A549 (cell line): Measurements from ENCODE around the gene RHBDL1. TPM values are rescaled to one million over a fixed set of nuclear protein-coding genes. Genes with fewer than 3 reads are reported as not detected.

Experiments used
- ATAC-seq, 2 experiments: fragments of 200-7000 bp in 1 of 2; fragments of >200 bp in 1 of 2; cut with Nextera tagmentation in 1 of 2; cut with Tn5 transposase in 1 of 2; 3 replicates each; pipeline versions ENCODE4 v1.8.0 to v1.9.1; 2018 to 2020; ENCODE audit warnings: mild to moderate bottlenecking in 1 of 2, moderate library complexity in 1 of 2
- CTCF ChIA-PET: fragments of 300-600 bp; sonication (Branson Sonifier 250); formaldehyde crosslinking; extraction: SDS; loops from one replicate; lab custom pipeline; 2021; ENCODE audit warnings: antibody characterized with exemption, inconsistent platforms; lab: Yijun Ruan, JAX
- POLR2A ChIA-PET: fragments of 350-600 bp; formaldehyde crosslinking; extraction: SDS; loops from one replicate; lab custom pipeline; 2021; ENCODE audit warnings: antibody characterized with exemption, inconsistent platforms; lab: Yijun Ruan, JAX
- DNase-seq, 2 experiments: peaks; one replicate each; pipeline versions ENCODE4 v3.0.0 to v3.0.0-alpha.2; 2011 to 2016; ENCODE audit warnings: low read depth in 1 of 2, low spot score in 1 of 2
- FAIRE-seq: peaks from 2 replicates; lab custom pipeline; 2011; peaks lifted over from hg19 to GRCh38; lab: Jason Lieb, UNC
- H3K27ac ChIP-seq, 2 experiments: fragments of >200 bp; sonication (Bioruptor Twin); formaldehyde crosslinking; 3 replicates each; pipeline ENCODE4 v1.5.1; 2016 to 2017
- H3K4me1 ChIP-seq: fragments of >200 bp; sonication (Bioruptor Twin); formaldehyde crosslinking; 3 replicates; pipeline ENCODE4 v1.6.1; 2016
- H3K4me2 ChIP-seq: fragments of >200 bp; sonication (Bioruptor Twin); formaldehyde crosslinking; 3 replicates; pipeline ENCODE4 v1.6.1; 2016
- H3K4me3 ChIP-seq: fragments of >200 bp; sonication (Bioruptor Twin); formaldehyde crosslinking; 3 replicates; pipeline ENCODE4 v1.5.1; 2016
- H3K9me3 ChIP-seq: fragments of >200 bp; sonication (Bioruptor Twin); formaldehyde crosslinking; 3 replicates; pipeline ENCODE4 v1.6.1; 2016
- ATOH8 ChIP-seq: fragments of 250-450 bp; sonication (Bioruptor Pico); IDR thresholded peaks from 2 replicates; pipeline ENCODE4 v1.5.0; 2020; ENCODE audit warnings: low read depth, mild to moderate bottlenecking, moderate library complexity
- CBX8 ChIP-seq: fragments of 200-600 bp; sonication (generic); IDR thresholded peaks from 2 replicates; pipeline ENCODE4 v1.6.1; 2016
- CEBPB ChIP-seq, 2 experiments: fragments of >200 bp in 1 of 2; sonication (Bioruptor Twin) in 1 of 2; formaldehyde crosslinking in 1 of 2; IDR thresholded peaks; 2 replicates each; pipeline ENCODE4 v1.6.1; 2012 to 2016
- CHD2 ChIP-seq: fragments of 150-350 bp; IDR thresholded peaks from 2 replicates; pipeline ENCODE4 v1.6.1; 2014; ENCODE audit warnings: low read length; ENCODE audit not compliant: partially characterized antibody
- CTCF ChIP-seq: fragments of >200 bp; sonication (Bioruptor Twin); formaldehyde crosslinking; IDR thresholded peaks from 3 replicates; pipeline ENCODE4 v1.5.1; 2016
- FOSB ChIP-seq: fragments of 250-450 bp; sonication (Bioruptor Pico); IDR thresholded peaks from 2 replicates; pipeline ENCODE4 v1.5.0; 2020; ENCODE audit warnings: mild to moderate bottlenecking, moderate library complexity
- FOXS1 ChIP-seq: fragments of 250-450 bp; sonication (Bioruptor Pico); IDR thresholded peaks from 2 replicates; pipeline ENCODE4 v1.5.0; 2020; ENCODE audit warnings: mild to moderate bottlenecking, moderate library complexity
- HMGXB4 ChIP-seq: fragments of 250-450 bp; sonication (Bioruptor Pico); IDR thresholded peaks from 2 replicates; pipeline ENCODE4 v1.5.0; 2021; ENCODE audit warnings: mild to moderate bottlenecking, moderate library complexity, borderline replicate concordance
- HOXB13 ChIP-seq: fragments of 250-450 bp; sonication (Bioruptor Pico); IDR thresholded peaks from 2 replicates; pipeline ENCODE4 v1.5.0; 2020; ENCODE audit warnings: low read depth, mild to moderate bottlenecking, moderate library complexity
- MAFK ChIP-seq: fragments of 450-650 bp; IDR thresholded peaks from 2 replicates; pipeline ENCODE4 v1.6.1; 2014; ENCODE audit not compliant: partially characterized antibody
- NFE2L2 ChIP-seq: fragments of 150-350 bp; conservative IDR thresholded peaks from 2 replicates; pipeline ENCODE4 v1.6.1; 2014; ENCODE audit warnings: low read length
- NPAS2 ChIP-seq: fragments of 250-450 bp; sonication (Bioruptor Pico); IDR thresholded peaks from 2 replicates; pipeline ENCODE4 v1.8.0; 2022; ENCODE audit warnings: mild to moderate bottlenecking, moderate library complexity, borderline replicate concordance
- NR3C1 ChIP-seq: fragments of >200 bp; sonication (Bioruptor Twin); formaldehyde crosslinking; IDR thresholded peaks from 3 replicates; pipeline ENCODE4 v1.6.1; 2017
- PHF8 ChIP-seq: fragments of 200-600 bp; sonication (generic); IDR thresholded peaks from 2 replicates; pipeline ENCODE4 v1.6.1; 2016; ENCODE audit warnings: low read depth, mild to moderate bottlenecking, antibody characterized with exemption, moderate library complexity, borderline replicate concordance
- POLR2A ChIP-seq: IDR thresholded peaks from 2 replicates; pipeline ENCODE4 v1.6.1; 2012; ENCODE audit warnings: mild to moderate bottlenecking, low read length
- RCOR1 ChIP-seq: fragments of 150-350 bp; IDR thresholded peaks from 2 replicates; pipeline ENCODE4 v1.6.1; 2014; ENCODE audit warnings: antibody characterized with exemption, low read length, low read depth
- REST ChIP-seq: fragments of 200-600 bp; sonication (generic); IDR thresholded peaks from 2 replicates; pipeline ENCODE4 v1.6.1; 2016; ENCODE audit warnings: antibody characterized with exemption, mild to moderate bottlenecking, moderate library complexity
- RFX5 ChIP-seq: fragments of 450-650 bp; IDR thresholded peaks from 2 replicates; pipeline ENCODE4 v1.7.1; 2014; ENCODE audit warnings: antibody characterized with exemption, mild to moderate bottlenecking, moderate library complexity
- SMC3 ChIP-seq: fragments of >200 bp; sonication (Bioruptor Twin); formaldehyde crosslinking; IDR thresholded peaks from 3 replicates; pipeline ENCODE4 v1.6.1; 2018; ENCODE audit warnings: inconsistent platforms
- ZFP36 ChIP-seq: fragments of 450-650 bp; IDR thresholded peaks from 2 replicates; pipeline ENCODE4 v1.6.1; 2014; ENCODE audit warnings: borderline replicate concordance; ENCODE audit not compliant: partially characterized antibody
- ZNF302 ChIP-seq: fragments of 250-450 bp; sonication (Bioruptor Pico); IDR thresholded peaks from 2 replicates; pipeline ENCODE4 v1.9.0; 2021; ENCODE audit warnings: inconsistent platforms, mild to moderate bottlenecking, moderate library complexity
- WGBS: methylation state at CpG from one replicate; pipeline ENCODE4 v1.1.6; 2017; ENCODE audit errors: missing lambda C conversion rate; 5-methylcytosine and 5-hydroxymethylcytosine counted together
- polyA plus RNA-seq, 4 experiments: library from polyadenylated mRNA; depleted of rRNA in 3 of 4; stranded (reverse); fragments of >200 nt; fragmentation: RNase III in 1 of 4; extraction: RNeasy Plus Mini Kit Qiagen cat#74134 plus additional on column Dnase treatment in 1 of 4; gene quantifications; 2 replicates in 3 of 4; 3 replicates in 1 of 4; pipeline ENCODE4 v1.2.3, GENCODE V29; 2011 to 2017

Gene RHBDL1
- polyA plus RNA-seq, 2 of the 4 experiments (the other 2 are of a cell fraction): 0.56 to 1.4 TPM

- no peak for ATAC-seq
- peak overlapping the region; percentile 63 to 84; a peak in 5 of 6 replicates for H3K27ac ChIP-seq
- POLR2A ChIA-PET: interaction anchor here (1.2 to 1.3 kb wide), 2 partner anchors 16 to 27 kb away, joined by 3 to 6 read pairs; partner anchors contain the start of gene WDR90
- CTCF ChIA-PET: interaction anchor here (1.0 to 2.6 kb wide), 6 partner anchors 10 to 83 kb away, joined by 3 to 21 read pairs (median 6); partner anchors contain the start of gene RHOT2
- TF ChIP-seq CTCF: no peak
- TF ChIP-seq CBX8: no peak
- no peak for TF ChIP-seq ZFP36
- TF ChIP-seq RCOR1: no peak
- TF ChIP-seq ZNF302 (CRISPR knock-in tag): no peak
- TF ChIP-seq RFX5: no peak
- TF ChIP-seq REST: no peak
- no peak for TF ChIP-seq POLR2A
- no peak for TF ChIP-seq HOXB13 (CRISPR knock-in tag)
- TF ChIP-seq ATOH8 (CRISPR knock-in tag): no peak
- TF ChIP-seq CEBPB (IDR thresholded peaks at IDR 0.05): no peak
- TF ChIP-seq CHD2: no peak
- TF ChIP-seq FOXS1 (CRISPR knock-in tag): no peak
- no peak for TF ChIP-seq HMGXB4 (CRISPR knock-in tag)
- no peak for TF ChIP-seq PHF8
- TF ChIP-seq NR3C1: no peak
- TF ChIP-seq, all 56 proteins: peak for 0
- FAIRE-seq (no peak), DNase-seq (no peak)
- Histone ChIP-seq H3K4me2 (peak overlapping the region; percentile 98), H3K4me1 (peaks cover 25% of the 10 kb centered on the region), H3K4me3 (peak overlapping the region; percentile 50), H3K9me3 (no peaks in the 10 kb centered on the region)
- 80% methylated on average over 14 of the region's 25 CpGs for WGBS
Measured at GRCh38 chr16:675884-676564, 553 bp downstream of the RHBDL1 start.

- TF ChIP-seq NFE2L2: no peak
- TF ChIP-seq NPAS2 (CRISPR knock-in tag): no peak
- no peak for TF ChIP-seq FOSB (CRISPR knock-in tag)
- TF ChIP-seq SMC3: no peak
- no peak for TF ChIP-seq HMGXB4 (CRISPR knock-in tag)
- TF ChIP-seq MAFK: no peak
- no peak for FAIRE-seq
- ChIA-PET CTCF (interaction anchor here (1.2 to 2.6 kb wide), 4 partner anchors 10 to 24 kb away, joined by 3 to 21 read pairs (median 9); partner anchors contain the start of gene RHOT2), POLR2A (no interaction called here)
- 92% methylated on average over 9 of the region's 21 CpGs for WGBS
- H3K4me3 ChIP-seq: no peak overlapping the region
- peaks cover 30% of the 10 kb centered on the region for H3K4me1 ChIP-seq
- DNase-seq: no peak
- no peak overlapping the region for H3K27ac ChIP-seq
- H3K4me2 ChIP-seq: no peak overlapping the region
- no peak for ATAC-seq
- no peaks in the 10 kb centered on the region for H3K9me3 ChIP-seq
Measured at GRCh38 chr16:676565-676902, 1.1 kb downstream of the RHBDL1 start.
